ENCODE results near the gene FYB1.

- no peak for TF ChIP-seq CTCF (IDR thresholded peaks at IDR 0.05)
- TF ChIP-seq POLR2AphosphoS5 (IDR thresholded peaks at IDR 0.05) = no peak
Measured at GRCh38 chr5:39083968-39084367, 135.4 kb downstream of the FYB1 start.
